CD4-positive, alpha-beta T cell (primary cell): Measurements from ENCODE around the gene PDZRN4. TPM values are rescaled to one million over a fixed set of nuclear protein-coding genes. Genes with fewer than 3 reads are reported as not detected.

ENCODE experiments used
- ATAC-seq: fragments of 200-7000 bp; cut with Tn5 transposase; one replicate; pipeline ENCODE4 v1.10.0; 2022; ENCODE audit warnings: mild to moderate bottlenecking; ENCODE audit not compliant: poor library complexity
- CTCF ChIA-PET: fragments of 350-600 bp; sonication (Branson Sonifier 250); formaldehyde crosslinking; loops from one replicate; lab custom pipeline; 2021; ENCODE audit warnings: antibody characterized with exemption, inconsistent platforms; lab: Charles Lee
- POLR2A ChIA-PET: fragments of 350-600 bp; sonication (Branson Sonifier 250); formaldehyde crosslinking; loops from one replicate; lab custom pipeline; 2021; ENCODE audit warnings: antibody characterized with exemption, inconsistent platforms; lab: Charles Lee
- DNase-seq, 14 experiments: peaks; one replicate each; pipeline ENCODE4 v3.0.0-alpha.2; 2013 to 2020; ENCODE audit warnings: mixed read lengths in 2 of 14
- H3K27ac ChIP-seq, 2 donors: one replicate each; pipeline versions ENCODE4 v1.5.1 to v1.7.0; 2013; ENCODE audit warnings: low read length in 2 of 2, low read depth in 1 of 2, mild to moderate bottlenecking in 1 of 2
- H3K27me3 ChIP-seq, 2 experiments: 1 replicate in 1 of 2; 2 replicates in 1 of 2; pipeline versions ENCODE4 v1.6.1 to v1.7.0; 2013; ENCODE audit warnings: low read length in 2 of 2, control low read depth in 1 of 2, mild to moderate bottlenecking in 1 of 2, moderate library complexity in 1 of 2; ENCODE audit not compliant: insufficient read depth in 2 of 2, control insufficient read depth in 1 of 2
- H3K36me3 ChIP-seq: one replicate; pipeline ENCODE4 v1.6.1; 2013; ENCODE audit warnings: low read length, control low read depth; ENCODE audit not compliant: insufficient read depth
- H3K4me1 ChIP-seq: one replicate; pipeline ENCODE4 v1.6.1; 2013; ENCODE audit warnings: low read length, control low read depth; ENCODE audit not compliant: insufficient read depth
- H3K4me3 ChIP-seq: one replicate; pipeline ENCODE4 v1.5.1; 2013; ENCODE audit warnings: mild to moderate bottlenecking, low read length, moderate library complexity
- H3K9me3 ChIP-seq, 2 experiments: 1 replicate in 1 of 2; 2 replicates in 1 of 2; pipeline versions ENCODE4 v1.6.1 to v1.7.0; 2013; ENCODE audit warnings: low read length in 2 of 2, mild to moderate bottlenecking in 2 of 2, control low read depth in 1 of 2, moderate library complexity in 1 of 2; ENCODE audit not compliant: control insufficient read depth in 1 of 2, insufficient read depth in 1 of 2
- H3K27ac Mint-ChIP-seq: one replicate; pipeline ENCODE4 v1.8.0; 2020; ENCODE audit warnings: mixed read lengths
- H3K27me3 Mint-ChIP-seq: one replicate; pipeline ENCODE4 v1.8.0; 2021; ENCODE audit warnings: mixed read lengths
- H3K36me3 Mint-ChIP-seq: one replicate; pipeline ENCODE4 v1.8.0; 2021; ENCODE audit warnings: low read depth, mixed read lengths
- H3K4me1 Mint-ChIP-seq: one replicate; pipeline ENCODE4 v1.8.0; 2021; ENCODE audit warnings: low read depth, mixed read lengths
- H3K4me3 Mint-ChIP-seq: one replicate; pipeline ENCODE4 v1.8.0; 2020; ENCODE audit warnings: mild to moderate bottlenecking, mixed read lengths
- H3K9me3 Mint-ChIP-seq: one replicate; pipeline ENCODE4 v1.8.0; 2020; ENCODE audit warnings: mixed read lengths
- CTCF ChIP-seq: fragments of 200-600 bp; IDR thresholded peaks from one replicate; pipeline ENCODE4 v1.8.0; 2022; ENCODE audit warnings: antibody characterized with exemption, mild to moderate bottlenecking
- intact Hi-C, 2 experiments: fragments of 100-400 bp; cut with DNase I in 1 of 2; cut with micrococcal nuclease in 1 of 2; formaldehyde crosslinking; loops; one replicate each; pipeline versions ENCODE4 v1.15.1 to v1.9.0; 2023 to 2025; cut with DNase I, micrococcal nuclease
- total RNA-seq, 174 experiments: library from RNA in 2 of 174; stranded (reverse) in 2 of 174; gene quantifications; one replicate each; pipeline ENCODE4 v1.2.3 and lab custom pipeline; 2021 to 2026

PDZRN4 gene
- total RNA-seq, 2 experiments from 2014 or later = not detected

GRCh38 chr12:41186026-41186425, 2.1 kb upstream of the PDZRN4 start:
- peaks cover 0 to 7% of the 10 kb centered on the region in 2 experiments for H3K9me3 ChIP-seq
- H3K27ac ChIP-seq = no peak overlapping the region
- no peak for TF ChIP-seq CTCF
- ATAC-seq (no peak), DNase-seq (no peak)
- Mint-ChIP-seq H3K27me3 (peaks cover 47% of the 10 kb centered on the region), H3K4me1 (no peaks in the 10 kb centered on the region), H3K9me3 (no peaks in the 10 kb centered on the region), H3K4me3 (no peak overlapping the region), H3K36me3 (no peaks in the 10 kb centered on the region), H3K27ac (no peak overlapping the region)
- peaks cover 27 to 38% of the 10 kb centered on the region in 2 experiments for H3K27me3 ChIP-seq
- no peaks in the 10 kb centered on the region for H3K4me1 ChIP-seq
- ChIA-PET POLR2A (no interaction called here), CTCF (no interaction called here)
- no peak overlapping the region for H3K4me3 ChIP-seq
- no peaks in the 10 kb centered on the region for H3K36me3 ChIP-seq
- intact Hi-C loops = no loop called here

GRCh38 chr12:41188841-41189394, 798 bp downstream of the PDZRN4 start:
- H3K9me3 Mint-ChIP-seq = no peaks in the 10 kb centered on the region
- DNase-seq (no peak), ATAC-seq (no peak)
- Histone ChIP-seq H3K36me3 (no peaks in the 10 kb centered on the region), H3K4me3 (no peak overlapping the region), H3K27me3 (peaks cover 27 to 38% of the 10 kb centered on the region in 2 experiments), H3K27ac (no peak overlapping the region), H3K9me3 (peaks cover 0 to 7% of the 10 kb centered on the region in 2 experiments), H3K4me1 (no peaks in the 10 kb centered on the region)
- POLR2A ChIA-PET = no interaction called here
- CTCF ChIA-PET = no interaction called here
- intact Hi-C loops = no loop called here
- H3K36me3 Mint-ChIP-seq = no peaks in the 10 kb centered on the region
- no peak for TF ChIP-seq CTCF
- no peaks in the 10 kb centered on the region for H3K4me1 Mint-ChIP-seq
- no peak overlapping the region for H3K4me3 Mint-ChIP-seq
- H3K27me3 Mint-ChIP-seq = peaks cover 52% of the 10 kb centered on the region
- H3K27ac Mint-ChIP-seq = no peak overlapping the region

GRCh38 chr12:41189395-41190251, 1.5 kb downstream of the PDZRN4 start:
- Mint-ChIP-seq H3K4me3 (no peak overlapping the region), H3K27me3 (peaks cover 52% of the 10 kb centered on the region), H3K27ac (no peak overlapping the region)

More at GRCh38 chr12:41189395-41190251, 1.5 kb downstream of the PDZRN4 start:
- Mint-ChIP-seq H3K36me3 (no peaks in the 10 kb centered on the region), H3K9me3 (no peaks in the 10 kb centered on the region), H3K4me1 (no peaks in the 10 kb centered on the region)
- peaks cover 0 to 7% of the 10 kb centered on the region in 2 experiments for H3K9me3 ChIP-seq
- no peak overlapping the region for H3K4me3 ChIP-seq
- intact Hi-C loops = no loop called here
- no peaks in the 10 kb centered on the region for H3K4me1 ChIP-seq
- CTCF ChIA-PET = no interaction called here
- H3K27ac ChIP-seq = no peak overlapping the region
- ATAC-seq (no peak), DNase-seq (no peak)
- peaks cover 27 to 38% of the 10 kb centered on the region in 2 experiments for H3K27me3 ChIP-seq
- TF ChIP-seq CTCF = no peak
- no peaks in the 10 kb centered on the region for H3K36me3 ChIP-seq
- POLR2A ChIA-PET = no interaction called here
